GM10266 (cell line): ENCODE measurements around the gene MRPL45.

ENCODE experiments used
- DNase-seq: peaks from one replicate; pipeline ENCODE4 v3.0.0; 2012; ENCODE audit errors: extremely low spot score
- TF ChIP-seq, protein P1 (sequence below): IDR thresholded peaks from 2 replicates; pipeline ENCODE4 v1.5.1; 2012; ENCODE audit warnings: mild to moderate bottlenecking, low read depth; ENCODE audit not compliant: control insufficient read depth, insufficient read depth; ENCODE audit errors: missing control alignments

MRPL45 gene

DNA sequence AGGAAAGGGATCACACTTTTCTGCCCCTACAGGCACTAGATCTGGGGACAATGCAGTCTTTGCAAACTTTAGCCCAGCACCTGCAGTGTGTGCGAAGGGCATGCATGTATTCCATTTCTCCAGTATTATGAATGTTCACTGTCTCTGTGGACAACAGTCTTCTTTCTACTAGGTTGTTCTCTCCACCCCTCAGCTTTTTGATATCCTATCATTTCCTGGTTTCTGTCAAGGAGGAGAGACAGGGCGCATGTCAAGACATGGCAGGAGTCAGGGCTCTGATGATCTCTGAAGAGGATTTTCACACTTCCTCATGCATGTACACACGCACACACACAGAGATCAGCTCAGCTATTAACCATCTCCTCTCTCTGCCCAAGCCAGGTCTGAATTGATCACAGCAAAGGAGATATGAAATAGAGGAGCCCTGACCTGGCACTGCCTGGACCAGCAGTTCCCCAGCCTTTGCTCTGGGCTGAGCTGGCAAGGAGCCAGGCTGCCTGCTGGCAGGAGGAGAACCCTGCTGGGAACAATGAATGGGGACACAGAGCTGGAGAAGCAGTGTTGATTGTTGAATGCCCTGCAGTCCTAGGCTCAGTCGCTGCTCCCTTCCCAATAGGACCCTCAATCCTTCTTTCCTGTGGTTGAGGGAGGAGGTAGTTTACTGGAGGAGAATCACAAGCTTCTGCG is 44.2 kb downstream of the MRPL45 start:
- TF ChIP-seq, protein P1, sequence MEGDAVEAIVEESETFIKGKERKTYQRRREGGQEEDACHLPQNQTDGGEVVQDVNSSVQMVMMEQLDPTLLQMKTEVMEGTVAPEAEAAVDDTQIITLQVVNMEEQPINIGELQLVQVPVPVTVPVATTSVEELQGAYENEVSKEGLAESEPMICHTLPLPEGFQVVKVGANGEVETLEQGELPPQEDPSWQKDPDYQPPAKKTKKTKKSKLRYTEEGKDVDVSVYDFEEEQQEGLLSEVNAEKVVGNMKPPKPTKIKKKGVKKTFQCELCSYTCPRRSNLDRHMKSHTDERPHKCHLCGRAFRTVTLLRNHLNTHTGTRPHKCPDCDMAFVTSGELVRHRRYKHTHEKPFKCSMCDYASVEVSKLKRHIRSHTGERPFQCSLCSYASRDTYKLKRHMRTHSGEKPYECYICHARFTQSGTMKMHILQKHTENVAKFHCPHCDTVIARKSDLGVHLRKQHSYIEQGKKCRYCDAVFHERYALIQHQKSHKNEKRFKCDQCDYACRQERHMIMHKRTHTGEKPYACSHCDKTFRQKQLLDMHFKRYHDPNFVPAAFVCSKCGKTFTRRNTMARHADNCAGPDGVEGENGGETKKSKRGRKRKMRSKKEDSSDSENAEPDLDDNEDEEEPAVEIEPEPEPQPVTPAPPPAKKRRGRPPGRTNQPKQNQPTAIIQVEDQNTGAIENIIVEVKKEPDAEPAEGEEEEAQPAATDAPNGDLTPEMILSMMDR = no peak
- DNase-seq = no peak

DNA sequence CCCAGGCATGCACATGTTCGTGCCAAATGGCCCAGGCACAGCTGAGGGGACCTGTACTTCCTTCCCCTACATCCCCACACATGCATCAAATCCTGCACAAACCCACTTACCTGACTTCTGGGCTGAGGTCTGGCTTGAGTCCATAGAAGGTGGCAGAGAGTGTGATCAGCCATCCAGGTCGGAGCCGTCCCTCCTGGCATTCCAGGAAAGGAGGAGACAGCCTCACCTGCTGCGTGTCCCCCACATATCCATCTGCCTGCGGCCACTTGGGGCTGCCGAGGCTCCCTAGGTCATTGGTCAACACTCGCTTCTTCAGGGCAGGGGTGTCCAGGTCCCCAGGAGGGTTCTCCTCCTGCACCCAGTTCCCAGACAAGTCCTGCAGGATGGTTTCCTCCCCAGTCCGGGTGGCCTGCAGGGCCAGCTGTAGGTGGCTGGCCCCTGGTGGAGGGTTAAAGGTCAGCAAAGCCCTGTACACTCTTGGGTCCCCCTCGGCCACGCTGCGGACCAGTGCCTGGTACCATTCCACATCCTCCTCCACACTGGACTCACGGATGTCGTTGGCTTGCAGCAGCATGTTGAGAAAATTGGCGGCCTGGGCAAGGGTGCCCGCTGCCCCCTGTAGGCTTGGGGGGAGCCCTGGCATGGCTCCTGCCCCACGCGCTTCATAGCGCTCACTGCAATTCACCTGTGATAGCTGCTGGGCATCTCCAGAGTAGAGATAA is 46.1 kb downstream of the MRPL45 start:
- TF ChIP-seq, protein P1 = no peak
- no peak for DNase-seq

DNA sequence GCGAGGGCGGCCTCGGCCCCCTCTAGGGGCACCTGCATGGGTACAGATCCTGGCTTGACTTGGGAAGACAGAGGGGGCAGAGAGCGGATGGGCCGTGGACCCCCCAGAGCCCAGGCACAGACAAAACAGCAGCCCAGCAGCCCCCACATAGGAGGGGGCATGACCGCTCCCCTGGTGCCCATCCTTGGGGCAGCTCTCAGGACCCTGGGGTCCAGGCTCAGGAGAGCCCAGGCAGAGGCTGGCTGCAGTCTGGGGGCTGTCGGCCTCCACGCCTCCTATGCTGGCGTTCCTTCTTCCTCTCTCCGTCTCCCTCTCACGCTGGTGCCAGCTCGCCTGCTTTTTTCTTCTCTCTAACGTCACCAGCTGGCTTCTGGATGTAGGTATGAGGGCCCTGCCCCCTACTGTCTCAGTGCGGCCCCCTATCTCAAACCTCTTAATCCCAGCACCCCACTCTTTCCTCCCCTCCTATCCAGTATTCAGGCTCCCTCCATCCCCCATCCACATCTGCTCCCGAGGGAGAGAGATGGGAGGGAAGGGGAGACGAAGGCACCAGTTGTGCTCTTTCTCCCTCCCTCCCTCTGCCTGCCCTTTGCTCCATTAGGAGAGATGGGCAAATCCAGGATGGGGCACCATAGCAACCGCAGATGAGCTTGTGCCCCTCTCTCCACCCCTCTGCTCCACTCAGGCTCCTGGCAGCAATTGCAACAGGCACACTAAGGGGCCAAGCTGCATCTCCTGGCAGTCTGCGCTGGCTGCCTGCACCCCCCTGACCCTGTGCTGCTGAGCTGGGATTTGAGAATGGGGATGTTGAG is 46.8 kb downstream of the MRPL45 start, which contains the start of gene GPR179:
Gene GPR179, minus strand, starts transcription at position 349 of the 812 bp plus-strand sequence. Its CDS starts 167 bp downstream, at position 182.
- DNase-seq = no peak
- TF ChIP-seq, protein P1 = no peak

DNA sequence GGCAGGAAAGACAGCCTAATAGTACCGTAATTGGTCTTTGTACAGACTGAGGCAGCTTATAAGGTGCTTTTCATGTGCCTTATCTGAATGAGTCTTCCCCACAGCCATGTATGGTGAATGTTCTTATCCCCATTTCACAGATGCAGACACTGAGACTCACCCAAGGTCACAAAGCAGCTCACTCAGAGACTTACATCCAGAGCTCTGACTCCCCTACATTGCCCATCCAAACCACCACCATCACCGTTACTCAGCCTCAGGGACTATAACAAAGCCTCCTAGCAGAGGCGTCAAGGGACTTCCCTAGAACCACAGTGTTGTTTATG is 47.4 kb downstream of the MRPL45 start:
- DNase-seq = no peak
- TF ChIP-seq, protein P1 = no peak

DNA sequence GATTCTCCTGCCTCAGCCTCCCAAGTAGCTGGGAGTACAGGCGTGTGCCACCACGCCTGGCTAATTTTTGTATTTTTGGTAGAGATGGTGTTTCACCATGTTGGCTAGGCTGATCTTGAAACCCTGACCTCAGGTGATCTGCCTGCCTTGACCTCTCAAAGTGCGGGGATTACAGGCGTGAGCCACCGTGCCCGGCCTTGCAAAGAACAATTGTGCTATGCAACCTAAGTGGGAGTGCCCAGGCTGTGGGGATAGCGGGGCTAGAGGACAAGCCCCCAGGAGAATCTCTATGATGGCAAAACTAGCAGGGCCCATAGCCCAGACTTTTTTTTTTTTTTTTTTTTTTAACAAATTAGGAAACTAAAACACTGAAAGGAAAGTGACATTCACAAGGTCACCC is 48.8 kb downstream of the MRPL45 start:
- DNase-seq = no peak

DNA sequence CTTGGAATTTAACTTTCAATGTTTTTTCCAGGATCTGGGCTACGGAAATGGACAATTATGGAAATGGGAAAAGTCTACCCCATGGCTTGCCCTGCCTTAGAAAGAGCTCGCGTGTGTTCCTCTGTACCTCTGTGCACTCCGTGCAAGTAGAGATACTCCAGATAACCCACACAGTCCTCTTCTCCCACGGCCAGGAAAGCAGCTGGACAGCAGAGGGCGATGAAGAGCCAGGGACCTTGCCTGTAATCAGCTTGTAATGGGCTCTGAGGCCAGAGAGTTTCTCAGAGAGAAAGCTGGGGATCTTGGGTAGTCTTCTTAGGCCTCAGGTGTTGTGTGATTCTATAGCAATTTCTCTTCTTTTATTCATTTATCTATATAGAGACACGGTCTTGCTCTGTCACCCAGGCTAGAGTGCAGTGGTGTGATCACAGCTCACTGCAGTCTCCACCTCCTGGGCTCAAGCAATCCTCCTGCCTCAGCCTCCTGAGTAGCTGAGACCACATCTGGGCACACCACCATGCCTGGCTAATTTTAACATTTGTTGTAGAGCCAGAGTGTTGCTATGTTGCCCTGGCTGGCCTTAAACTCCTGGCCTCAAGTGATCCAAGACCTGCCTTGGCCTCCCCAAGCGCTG is 52.2 kb downstream of the MRPL45 start:
- peak; percentile 80 for DNase-seq
- TF ChIP-seq, protein P1 = peak; percentile 96

More for the DNA sequence above, 48.8 kb downstream of the MRPL45 start:
- TF ChIP-seq, protein P1 = no peak

DNA sequence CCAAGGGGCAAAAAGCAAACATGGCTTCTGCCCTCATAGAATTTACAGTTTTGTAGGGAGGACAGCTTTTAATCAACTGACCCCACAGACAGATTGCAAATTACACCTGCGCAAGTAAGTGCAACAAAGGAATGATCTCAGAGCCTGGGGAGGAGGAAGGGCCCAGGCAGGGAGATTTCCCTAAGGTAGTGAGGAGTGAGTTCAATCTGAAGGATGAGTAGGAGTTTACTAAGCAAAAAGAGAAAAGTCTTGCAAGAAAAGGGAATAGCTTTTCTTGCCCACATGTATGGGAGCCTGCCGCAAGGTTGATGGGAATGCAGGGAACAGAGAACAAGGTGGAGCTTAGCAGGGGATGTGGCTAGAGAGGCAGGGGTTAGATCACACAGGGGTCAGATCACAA is 53.1 kb downstream of the MRPL45 start:
- no peak for DNase-seq
- TF ChIP-seq, protein P1 = no peak
